Limb (tissue), 2 donors: ENCODE measurements around the gene BCR.
"Not testable (repeated sequence)": the region's sequence is repeated elsewhere in the genome, so short reads cannot be mapped to it uniquely, and the experiment has no call there.

Experiments
- DNase-seq, 2 donors: peaks; one replicate each; pipeline ENCODE4 v3.0.0-alpha.2; 2016; ENCODE audit errors: extremely low spot score in 2 of 2

The BCR gene

GRCh38 chr22:23286296-23286695 lies 106.0 kb downstream of the BCR start:
- DNase-seq: no peak

GRCh38 chr22:23287136-23288095 lies 107.1 kb downstream of the BCR start:
- no peak for DNase-seq

GRCh38 chr22:23288301-23289129 lies 108.2 kb downstream of the BCR start:
- DNase-seq: no peak

- DNase-seq: no peak
Observed at GRCh38 chr22:23289130-23289503, 108.8 kb downstream of the BCR start.

GRCh38 chr22:23289851-23290724 lies 109.8 kb downstream of the BCR start:
- peak in 1 of 2 donors; percentile 75 for DNase-seq

GRCh38 chr22:23291806-23292452 lies 111.6 kb downstream of the BCR start:
- no peak for DNase-seq

- DNase-seq: no peak
Observed at GRCh38 chr22:23292453-23293350, 112.4 kb downstream of the BCR start.

GRCh38 chr22:23293720-23294119 lies 113.4 kb downstream of the BCR start:
- no peak for DNase-seq

- DNase-seq: no peak
Observed at GRCh38 chr22:23294221-23294620, 113.9 kb downstream of the BCR start.

GRCh38 chr22:23300476-23300875 lies 120.2 kb downstream of the BCR start:
- DNase-seq: no peak

- DNase-seq: no peak
Observed at GRCh38 chr22:23301591-23301990, 121.3 kb downstream of the BCR start.

- no peak for DNase-seq
Observed at GRCh38 chr22:23302171-23303002, 122.1 kb downstream of the BCR start.

- DNase-seq: no peak
Observed at GRCh38 chr22:23305321-23305910, 125.1 kb downstream of the BCR start.

GRCh38 chr22:23305922-23306374 lies 125.6 kb downstream of the BCR start:
- peak in 1 of 2 donors; percentile 54 for DNase-seq

- DNase-seq: no peak
Observed at GRCh38 chr22:23306438-23306921, 126.2 kb downstream of the BCR start.

GRCh38 chr22:23306926-23307325 lies 126.6 kb downstream of the BCR start:
- DNase-seq: no peak

GRCh38 chr22:23307511-23307910 lies 127.2 kb downstream of the BCR start:
- DNase-seq: not testable (repeated sequence)

- DNase-seq: not testable (repeated sequence)
Observed at GRCh38 chr22:23309261-23309660, 129.0 kb downstream of the BCR start.
